Suprapubic skin (tissue), 3 donors: ENCODE measurements around the gene RUVBL2.

Source experiments
- CTCF ChIP-seq, 2 donors: fragments of 200-600 bp in 1 of 2; fragments of 450-650 bp in 1 of 2; sonication (generic) in 1 of 2; IDR thresholded peaks; one replicate each; pipeline ENCODE4 v1.5.1; 2016 to 2019; ENCODE audit warnings: antibody characterized with exemption in 2 of 2, mild to moderate bottlenecking in 1 of 2, moderate library complexity in 1 of 2
- EP300 ChIP-seq: sonication (generic); formaldehyde crosslinking; IDR thresholded peaks from one replicate; pipeline ENCODE4 v1.6.1; 2017; ENCODE audit warnings: antibody characterized with exemption
- POLR2A ChIP-seq, 2 donors: fragments of 450-650 bp; IDR thresholded peaks; one replicate each; pipeline ENCODE4 v1.6.1; 2017; ENCODE audit warnings: antibody characterized with exemption in 2 of 2, mild to moderate bottlenecking in 2 of 2, moderate library complexity in 2 of 2

- TF ChIP-seq EP300 = no peak
- TF ChIP-seq CTCF (IDR thresholded peaks at IDR 0.05) = no peak
- no peak for TF ChIP-seq POLR2A (IDR thresholded peaks at IDR 0.05)
These were observed 6.4 kb upstream of the RUVBL2 start for GRCh38 chr19:48987323-48987722.
